ENCODE results near the gene PDE3A. TPM values are rescaled to one million over a fixed set of nuclear protein-coding genes. Genes with fewer than 3 reads are reported as not detected.

Gene PDE3A
- total and polyA plus RNA-seq, 2 experiments from 2014 or later, result 11.1 to 61.6 TPM

DNA sequence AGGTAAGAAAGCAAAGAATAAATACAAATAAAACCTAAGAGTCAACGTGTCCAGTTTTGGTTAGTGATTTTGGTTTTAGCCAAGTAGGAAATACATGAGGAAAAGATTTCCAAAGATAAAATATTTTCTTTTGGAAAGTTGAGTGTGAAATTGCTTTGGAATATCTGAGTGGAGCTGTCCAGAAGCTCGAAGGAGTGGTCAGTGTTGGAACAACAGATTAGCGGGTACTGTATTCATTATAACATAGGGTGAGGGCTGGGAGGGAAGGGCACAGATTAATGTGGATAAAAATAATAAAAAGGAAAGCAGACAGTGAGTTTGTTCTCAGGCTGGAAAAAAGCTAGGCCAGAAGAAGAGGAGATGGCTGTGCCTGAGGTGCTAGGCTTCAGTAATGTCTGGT is 225.3 kb downstream of the PDE3A start:
- Histone ChIP-seq H4K20me1 (ENCODE audit: insufficient read depth, poor library complexity, severe bottlenecking) (no peaks in the 10 kb centered on the region), H3K9me3 (ENCODE audit: low read depth) (no peaks in the 10 kb centered on the region), H3K4me1 (ENCODE audit: insufficient read depth) (no peaks in the 10 kb centered on the region), H3K36me3 (replicated peaks; ENCODE audit: insufficient read depth, low read depth) (no peaks in the 10 kb centered on the region), H3K79me2 (peaks cover 21% of the 10 kb centered on the region), H3K27me3 (no peaks in the 10 kb centered on the region), H3K4me2 (no peak overlapping the region), H3K4me3 (no peak overlapping the region), H2AFZ (no peak overlapping the region), H3K27ac (no peak overlapping the region), H3K9me2 (replicated peaks; ENCODE audit: insufficient read depth) (no peaks in the 10 kb centered on the region)
- TF ChIP-seq EZH2phosphoT487 (IDR thresholded peaks at IDR 0.05; ENCODE audit: low read depth, severe bottlenecking, unreplicated experiment), result no peak
- TF ChIP-seq, protein P1, sequence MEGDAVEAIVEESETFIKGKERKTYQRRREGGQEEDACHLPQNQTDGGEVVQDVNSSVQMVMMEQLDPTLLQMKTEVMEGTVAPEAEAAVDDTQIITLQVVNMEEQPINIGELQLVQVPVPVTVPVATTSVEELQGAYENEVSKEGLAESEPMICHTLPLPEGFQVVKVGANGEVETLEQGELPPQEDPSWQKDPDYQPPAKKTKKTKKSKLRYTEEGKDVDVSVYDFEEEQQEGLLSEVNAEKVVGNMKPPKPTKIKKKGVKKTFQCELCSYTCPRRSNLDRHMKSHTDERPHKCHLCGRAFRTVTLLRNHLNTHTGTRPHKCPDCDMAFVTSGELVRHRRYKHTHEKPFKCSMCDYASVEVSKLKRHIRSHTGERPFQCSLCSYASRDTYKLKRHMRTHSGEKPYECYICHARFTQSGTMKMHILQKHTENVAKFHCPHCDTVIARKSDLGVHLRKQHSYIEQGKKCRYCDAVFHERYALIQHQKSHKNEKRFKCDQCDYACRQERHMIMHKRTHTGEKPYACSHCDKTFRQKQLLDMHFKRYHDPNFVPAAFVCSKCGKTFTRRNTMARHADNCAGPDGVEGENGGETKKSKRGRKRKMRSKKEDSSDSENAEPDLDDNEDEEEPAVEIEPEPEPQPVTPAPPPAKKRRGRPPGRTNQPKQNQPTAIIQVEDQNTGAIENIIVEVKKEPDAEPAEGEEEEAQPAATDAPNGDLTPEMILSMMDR (IDR thresholded peaks at IDR 0.05; ENCODE audit: poor library complexity), result no peak
- no peak for TF ChIP-seq EZH2 (IDR thresholded peaks at IDR 0.05; ENCODE audit: borderline replicate concordance)
- DNase-seq (ENCODE audit: low spot score), result no peak
- 91% methylated on average over 3 of the region's 3 CpGs for WGBS (ENCODE audit: low lambda C conversion rate, missing lambda C conversion rate)

DNA sequence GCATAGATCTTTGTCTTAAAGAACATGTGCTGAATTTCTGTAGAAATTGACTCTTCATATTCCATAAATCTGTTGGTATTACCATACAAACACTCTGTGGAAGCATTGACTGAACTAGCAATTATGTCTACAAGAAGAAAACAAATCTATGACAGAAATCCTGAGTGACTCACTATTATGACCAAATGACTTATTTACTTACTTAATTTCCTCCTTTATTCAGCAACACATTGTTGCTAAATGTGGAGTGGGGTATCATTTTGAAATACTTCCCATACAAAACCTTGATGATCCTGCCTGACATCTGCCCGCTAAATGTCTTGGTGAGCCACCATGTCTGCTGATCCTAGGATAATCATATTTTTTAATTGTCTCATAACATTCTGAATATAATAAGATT is 227.7 kb downstream of the PDE3A start:
- Histone ChIP-seq H3K4me3 (no peak overlapping the region), H3K4me2 (no peak overlapping the region), H3K9me3 (ENCODE audit: low read depth) (no peaks in the 10 kb centered on the region), H3K27me3 (no peaks in the 10 kb centered on the region), H3K9me2 (replicated peaks; ENCODE audit: insufficient read depth) (no peaks in the 10 kb centered on the region), H2AFZ (no peak overlapping the region), H3K27ac (no peak overlapping the region), H3K4me1 (ENCODE audit: insufficient read depth) (no peaks in the 10 kb centered on the region), H4K20me1 (ENCODE audit: insufficient read depth, poor library complexity, severe bottlenecking) (no peaks in the 10 kb centered on the region), H3K36me3 (replicated peaks; ENCODE audit: insufficient read depth, low read depth) (no peaks in the 10 kb centered on the region), H3K79me2 (peaks cover 13% of the 10 kb centered on the region)
- no peak for DNase-seq (ENCODE audit: low spot score)
- WGBS (ENCODE audit: low lambda C conversion rate, missing lambda C conversion rate), result 31% methylated on average over 1 of the region's 1 CpG
- no peak for TF ChIP-seq EZH2 (IDR thresholded peaks at IDR 0.05; ENCODE audit: borderline replicate concordance)
- TF ChIP-seq EZH2phosphoT487 (IDR thresholded peaks at IDR 0.05; ENCODE audit: low read depth, severe bottlenecking, unreplicated experiment), result no peak
- TF ChIP-seq, protein P1 (IDR thresholded peaks at IDR 0.05; ENCODE audit: poor library complexity), result no peak

DNA sequence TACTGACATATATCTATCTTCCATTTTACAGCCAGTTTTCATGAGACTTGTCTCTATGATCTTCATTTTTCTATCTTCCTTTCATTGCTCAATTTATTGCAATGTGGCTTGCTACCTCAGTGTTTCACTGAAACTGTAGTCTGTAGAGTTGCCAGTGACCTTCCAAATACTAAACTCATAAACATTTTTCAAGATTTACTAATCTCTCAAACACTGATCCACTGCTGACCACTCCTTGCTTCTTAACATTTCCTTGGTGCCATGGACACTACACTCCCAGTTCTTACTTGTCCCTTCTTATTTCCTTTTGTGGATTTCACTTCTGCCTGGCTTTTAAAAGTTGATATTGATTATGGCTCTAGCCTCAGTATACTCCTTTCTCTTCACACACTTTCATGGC is 231.4 kb downstream of the PDE3A start:
- no peaks in the 10 kb centered on the region for H3K9me2 ChIP-seq (replicated peaks; ENCODE audit: insufficient read depth)
- TF ChIP-seq, protein P1 (IDR thresholded peaks at IDR 0.05; ENCODE audit: poor library complexity), result no peak
- TF ChIP-seq EZH2 (IDR thresholded peaks at IDR 0.05; ENCODE audit: borderline replicate concordance) (no peak), EZH2phosphoT487 (IDR thresholded peaks at IDR 0.05; ENCODE audit: low read depth, severe bottlenecking, unreplicated experiment) (no peak)
- H4K20me1 ChIP-seq (ENCODE audit: insufficient read depth, poor library complexity, severe bottlenecking), result no peaks in the 10 kb centered on the region
- H3K9me3 ChIP-seq (ENCODE audit: low read depth), result no peaks in the 10 kb centered on the region
- H3K27me3 ChIP-seq, result no peaks in the 10 kb centered on the region
- no peak for DNase-seq (ENCODE audit: low spot score)
- no peak overlapping the region for H3K4me2 ChIP-seq
- no peak overlapping the region for H3K4me3 ChIP-seq
- no peaks in the 10 kb centered on the region for H3K4me1 ChIP-seq (ENCODE audit: insufficient read depth)
- H3K27ac ChIP-seq, result no peak overlapping the region
- peaks cover 3% of the 10 kb centered on the region for H3K79me2 ChIP-seq
- no peak overlapping the region for H2AFZ ChIP-seq
- H3K36me3 ChIP-seq (replicated peaks; ENCODE audit: insufficient read depth, low read depth), result no peaks in the 10 kb centered on the region

All from hepatocyte (in vitro differentiated cells).